PC-9 (cell line): ENCODE results near the gene ZMAT5.

Experiments used
- CTCF ChIP-seq: fragments of 200-600 bp; sonication (generic); conservative IDR thresholded peaks from 2 replicates; pipeline ENCODE4 v1.6.1; 2017; ENCODE audit warnings: mixed run types, antibody characterized with exemption, mild to moderate bottlenecking, moderate library complexity
- EZH2 ChIP-seq: fragments of 200-600 bp; sonication (generic); IDR thresholded peaks from 2 replicates; pipeline ENCODE4 v1.8.0; 2017; ENCODE audit warnings: antibody characterized with exemption, low read depth

DNA sequence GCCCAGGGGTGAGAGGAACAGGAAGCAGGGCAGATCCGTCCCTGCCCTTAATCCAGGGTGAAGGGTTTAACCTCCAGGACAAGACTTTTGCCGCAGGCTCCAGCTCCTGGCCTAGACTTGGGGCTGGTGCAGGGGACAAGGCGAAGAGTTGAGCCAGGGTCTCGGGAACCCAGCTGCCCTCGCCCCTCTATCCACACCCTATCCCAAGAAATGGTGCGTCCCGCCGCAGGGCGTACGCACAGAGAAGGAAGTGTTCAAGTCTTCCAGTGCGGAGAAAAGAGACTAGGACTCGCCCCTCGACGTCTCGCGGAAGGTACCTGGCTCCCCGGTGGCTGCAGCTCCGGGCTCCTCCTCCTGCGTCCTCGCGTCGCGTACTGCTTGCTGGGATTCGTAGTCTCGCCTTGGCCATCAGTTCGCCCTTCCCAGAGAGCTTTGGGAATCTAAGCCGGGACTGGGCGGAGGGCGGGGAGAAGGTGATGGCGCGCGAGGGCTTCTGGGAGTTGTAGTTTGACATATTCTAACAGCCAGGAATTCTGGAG is at the start of gene ZMAT5:
- TF ChIP-seq CTCF (no peak), EZH2 (no peak)
